Measurements from ENCODE around the gene MYH7.
"Not testable (repeated sequence)": the region's sequence is repeated elsewhere in the genome, so short reads cannot be mapped to it uniquely, and the experiment has no call there.

The MYH7 gene

GRCh38 chr14:23421594-23421993, 13.9 kb downstream of the MYH7 start:
- Mint-ChIP-seq H3K27ac (no peak overlapping the region), H3K27me3 (ENCODE audit: low read depth) (peaks cover 14% of the 10 kb centered on the region), H3K4me1 (no peaks in the 10 kb centered on the region), H3K4me3 (no peak overlapping the region), H3K36me3 (ENCODE audit: low read depth) (no peaks in the 10 kb centered on the region), H3K9me3 (no peaks in the 10 kb centered on the region)
- TF ChIP-seq CTCF (IDR thresholded peaks at IDR 0.05; ENCODE audit: unreplicated experiment in 3 of 3) = no peak

- H3K27me3 Mint-ChIP-seq (ENCODE audit: low read depth); H3K36me3 Mint-ChIP-seq (ENCODE audit: low read depth); H3K4me1 Mint-ChIP-seq; H3K27ac Mint-ChIP-seq; H3K9me3 Mint-ChIP-seq; H3K4me3 Mint-ChIP-seq: not testable (repeated sequence)
Measured at GRCh38 chr14:23419646-23420045, 15.8 kb downstream of the MYH7 start.

GRCh38 chr14:23418021-23418420, 17.4 kb downstream of the MYH7 start:
- TF ChIP-seq CTCF (IDR thresholded peaks at IDR 0.05; ENCODE audit: unreplicated experiment in 3 of 3) = no peak
- no peaks in the 10 kb centered on the region for H3K4me1 Mint-ChIP-seq
- H3K27me3 Mint-ChIP-seq (ENCODE audit: low read depth) = peaks cover 10% of the 10 kb centered on the region
- no peak overlapping the region for H3K4me3 Mint-ChIP-seq
- H3K9me3 Mint-ChIP-seq = no peaks in the 10 kb centered on the region
- H3K27ac Mint-ChIP-seq = no peak overlapping the region
- H3K36me3 Mint-ChIP-seq (ENCODE audit: low read depth) = no peaks in the 10 kb centered on the region

- H3K36me3 Mint-ChIP-seq (ENCODE audit: low read depth); H3K4me3 Mint-ChIP-seq; H3K9me3 Mint-ChIP-seq; H3K27ac Mint-ChIP-seq; H3K27me3 Mint-ChIP-seq (ENCODE audit: low read depth); H3K4me1 Mint-ChIP-seq: not testable (repeated sequence)
Measured at GRCh38 chr14:23417269-23417668, 18.2 kb downstream of the MYH7 start.

- TF ChIP-seq CTCF (IDR thresholded peaks at IDR 0.05; ENCODE audit: unreplicated experiment in 3 of 3) = no peak
- H3K36me3 Mint-ChIP-seq (ENCODE audit: low read depth) = no peaks in the 10 kb centered on the region
- no peak overlapping the region for H3K27ac Mint-ChIP-seq
- no peaks in the 10 kb centered on the region for H3K4me1 Mint-ChIP-seq
- no peaks in the 10 kb centered on the region for H3K9me3 Mint-ChIP-seq
- H3K4me3 Mint-ChIP-seq = no peak overlapping the region
- H3K27me3 Mint-ChIP-seq (ENCODE audit: low read depth) = peaks cover 6% of the 10 kb centered on the region
Measured at GRCh38 chr14:23416801-23417200, 18.7 kb downstream of the MYH7 start.

GRCh38 chr14:23415821-23416778, 19.4 kb downstream of the MYH7 start:
- no peak overlapping the region for H3K4me3 Mint-ChIP-seq

More at GRCh38 chr14:23415821-23416778, 19.4 kb downstream of the MYH7 start:
- Mint-ChIP-seq H3K27ac (no peak overlapping the region), H3K27me3 (ENCODE audit: low read depth) (peaks cover 6% of the 10 kb centered on the region), H3K9me3 (no peaks in the 10 kb centered on the region), H3K4me1 (no peaks in the 10 kb centered on the region), H3K36me3 (ENCODE audit: low read depth) (no peaks in the 10 kb centered on the region)
- no peak for TF ChIP-seq CTCF (IDR thresholded peaks at IDR 0.05; ENCODE audit: unreplicated experiment in 3 of 3)
